Parathyroid adenoma (tissue), 2 donors: ENCODE results near the gene TRIM66.

ENCODE experiments used
- H2AFZ ChIP-seq: fragments of 300-600 bp; sonication (generic); one replicate; pipeline ENCODE4 v1.7.0; 2017; ENCODE audit warnings: antibody characterized with exemption, mild to moderate bottlenecking
- H3K27ac ChIP-seq: fragments of 300-600 bp; sonication (generic); one replicate; pipeline ENCODE4 v1.7.0; 2017
- H3K27me3 ChIP-seq: fragments of 300-600 bp; sonication (generic); one replicate; pipeline ENCODE4 v1.7.0; 2017; ENCODE audit warnings: low read length; ENCODE audit not compliant: control insufficient read depth, insufficient read depth
- H3K36me3 ChIP-seq: fragments of 300-600 bp; sonication (generic); one replicate; pipeline ENCODE4 v1.7.0; 2017; ENCODE audit warnings: low read length; ENCODE audit not compliant: control insufficient read depth, insufficient read depth
- H3K4me1 ChIP-seq: fragments of 300-600 bp; sonication (generic); one replicate; pipeline ENCODE4 v1.7.0; 2017; ENCODE audit warnings: control low read depth
- H3K4me2 ChIP-seq: fragments of 300-600 bp; sonication (generic); one replicate; pipeline ENCODE4 v1.7.0; 2017; ENCODE audit warnings: low read length
- H3K4me3 ChIP-seq: fragments of 300-600 bp; sonication (generic); one replicate; pipeline ENCODE4 v1.7.0; 2017; ENCODE audit warnings: low read depth, low read length
- H3K79me2 ChIP-seq: fragments of 300-600 bp; sonication (generic); one replicate; pipeline ENCODE4 v1.7.0; 2017; ENCODE audit warnings: control low read depth
- H3K9ac ChIP-seq: fragments of 300-600 bp; sonication (generic); one replicate; pipeline ENCODE4 v1.7.0; 2017; ENCODE audit warnings: mild to moderate bottlenecking
- H3K9me3 ChIP-seq: fragments of 300-600 bp; sonication (generic); one replicate; pipeline ENCODE4 v1.7.0; 2017; ENCODE audit warnings: low read length; ENCODE audit not compliant: control insufficient read depth
- TF ChIP-seq, protein P1 (sequence below): fragments of 300-600 bp; sonication (generic); IDR thresholded peaks from one replicate; pipeline ENCODE4 v1.7.0; 2017; ENCODE audit warnings: antibody characterized with exemption, mild to moderate bottlenecking
- donor health status: primary hyperparathyroidism.

Gene TRIM66

DNA sequence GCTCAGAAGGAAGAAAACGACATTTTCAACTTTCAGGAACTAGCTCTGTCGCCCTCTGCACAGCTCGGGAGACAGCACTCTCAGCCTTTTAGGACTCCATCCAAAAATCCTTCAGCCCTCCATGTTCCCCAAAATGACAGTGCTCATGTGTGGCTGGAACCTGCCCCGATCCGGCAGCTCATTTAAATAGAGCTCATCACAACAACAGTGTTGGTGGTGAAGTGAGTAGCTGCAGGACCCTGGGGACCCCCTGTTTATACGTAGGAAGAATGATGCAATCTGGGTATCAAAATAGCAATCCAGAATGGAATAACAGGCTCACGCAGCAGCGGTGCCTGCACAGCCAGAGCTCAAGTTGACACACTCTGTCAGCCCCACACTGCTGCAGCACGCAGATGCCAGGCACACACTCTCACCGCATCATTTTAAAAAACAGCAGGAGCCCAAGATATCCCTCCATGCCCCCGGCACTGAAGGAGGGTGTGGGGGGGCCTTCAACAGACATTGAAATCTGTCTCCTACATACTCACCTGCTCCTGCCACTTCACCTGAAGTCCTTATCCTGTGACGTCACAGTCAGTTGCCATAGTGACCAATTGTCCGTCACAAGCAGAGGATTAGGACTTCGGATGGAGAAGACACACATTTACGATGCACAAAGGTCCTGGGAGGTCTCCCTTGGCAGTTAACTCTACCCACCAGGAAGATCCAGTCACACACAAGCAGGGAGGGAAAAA is 24.0 kb downstream of the TRIM66 start:
- Histone ChIP-seq H3K9ac (no peak overlapping the region), H3K4me3 (no peak overlapping the region), H3K27ac (no peak overlapping the region), H3K4me1 (no peaks in the 10 kb centered on the region), H2AFZ (no peak overlapping the region), H3K36me3 (no peaks in the 10 kb centered on the region), H3K9me3 (no peaks in the 10 kb centered on the region), H3K79me2 (no peaks in the 10 kb centered on the region), H3K4me2 (no peak overlapping the region), H3K27me3 (no peaks in the 10 kb centered on the region)
- TF ChIP-seq, protein P1, sequence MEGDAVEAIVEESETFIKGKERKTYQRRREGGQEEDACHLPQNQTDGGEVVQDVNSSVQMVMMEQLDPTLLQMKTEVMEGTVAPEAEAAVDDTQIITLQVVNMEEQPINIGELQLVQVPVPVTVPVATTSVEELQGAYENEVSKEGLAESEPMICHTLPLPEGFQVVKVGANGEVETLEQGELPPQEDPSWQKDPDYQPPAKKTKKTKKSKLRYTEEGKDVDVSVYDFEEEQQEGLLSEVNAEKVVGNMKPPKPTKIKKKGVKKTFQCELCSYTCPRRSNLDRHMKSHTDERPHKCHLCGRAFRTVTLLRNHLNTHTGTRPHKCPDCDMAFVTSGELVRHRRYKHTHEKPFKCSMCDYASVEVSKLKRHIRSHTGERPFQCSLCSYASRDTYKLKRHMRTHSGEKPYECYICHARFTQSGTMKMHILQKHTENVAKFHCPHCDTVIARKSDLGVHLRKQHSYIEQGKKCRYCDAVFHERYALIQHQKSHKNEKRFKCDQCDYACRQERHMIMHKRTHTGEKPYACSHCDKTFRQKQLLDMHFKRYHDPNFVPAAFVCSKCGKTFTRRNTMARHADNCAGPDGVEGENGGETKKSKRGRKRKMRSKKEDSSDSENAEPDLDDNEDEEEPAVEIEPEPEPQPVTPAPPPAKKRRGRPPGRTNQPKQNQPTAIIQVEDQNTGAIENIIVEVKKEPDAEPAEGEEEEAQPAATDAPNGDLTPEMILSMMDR: no peak

DNA sequence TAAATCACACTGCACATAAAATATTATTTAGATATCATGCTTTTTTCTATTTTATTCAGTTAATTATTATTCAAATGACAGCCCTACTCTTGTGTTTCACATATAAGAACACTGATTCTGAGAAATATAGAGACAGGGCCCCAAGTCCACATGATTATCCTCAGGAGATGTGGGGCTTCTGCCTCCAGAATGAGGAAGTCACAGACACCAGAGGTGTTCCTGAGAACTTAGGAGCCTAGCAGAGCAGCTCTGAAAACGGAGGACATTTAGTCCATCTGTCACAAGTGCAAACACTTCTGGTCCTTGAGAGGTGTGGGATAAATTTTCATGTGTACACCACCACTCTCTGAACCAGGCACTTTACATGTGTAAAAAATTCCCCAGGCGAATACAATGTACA is 26.2 kb downstream of the TRIM66 start:
- Histone ChIP-seq H3K4me2 (no peak overlapping the region), H3K4me3 (no peak overlapping the region), H3K27ac (no peak overlapping the region), H3K9ac (no peak overlapping the region), H3K9me3 (no peaks in the 10 kb centered on the region), H3K36me3 (no peaks in the 10 kb centered on the region), H2AFZ (no peak overlapping the region), H3K4me1 (no peaks in the 10 kb centered on the region), H3K27me3 (no peaks in the 10 kb centered on the region), H3K79me2 (no peaks in the 10 kb centered on the region)
- TF ChIP-seq, protein P1: no peak

DNA sequence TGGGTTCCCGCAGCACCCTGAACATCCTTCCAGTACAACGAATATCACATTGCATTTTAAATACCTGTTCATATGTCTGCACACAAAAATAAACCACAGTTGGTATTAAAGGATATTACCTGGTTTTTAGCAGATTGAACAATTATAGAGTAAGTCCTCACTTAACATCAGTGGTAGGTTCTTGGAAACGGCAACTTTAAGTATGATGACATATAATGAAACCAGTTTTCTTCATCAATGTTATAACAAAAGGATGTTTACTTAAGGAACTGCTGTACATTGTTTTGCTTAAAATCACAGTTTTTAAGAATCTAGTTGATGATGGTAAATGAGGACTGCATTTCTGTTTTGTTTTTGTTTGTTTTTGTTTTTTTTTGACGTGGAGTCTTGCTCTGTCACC is 28.0 kb downstream of the TRIM66 start:
- H2AFZ ChIP-seq: no peak overlapping the region
- H3K4me2 ChIP-seq: no peak overlapping the region
- H3K4me1 ChIP-seq: no peaks in the 10 kb centered on the region
- no peaks in the 10 kb centered on the region for H3K27me3 ChIP-seq
- no peaks in the 10 kb centered on the region for H3K36me3 ChIP-seq
- no peaks in the 10 kb centered on the region for H3K9me3 ChIP-seq
- H3K79me2 ChIP-seq: no peaks in the 10 kb centered on the region
- TF ChIP-seq, protein P1: no peak
- H3K9ac ChIP-seq: no peak overlapping the region
- no peak overlapping the region for H3K27ac ChIP-seq
- H3K4me3 ChIP-seq: no peak overlapping the region

DNA sequence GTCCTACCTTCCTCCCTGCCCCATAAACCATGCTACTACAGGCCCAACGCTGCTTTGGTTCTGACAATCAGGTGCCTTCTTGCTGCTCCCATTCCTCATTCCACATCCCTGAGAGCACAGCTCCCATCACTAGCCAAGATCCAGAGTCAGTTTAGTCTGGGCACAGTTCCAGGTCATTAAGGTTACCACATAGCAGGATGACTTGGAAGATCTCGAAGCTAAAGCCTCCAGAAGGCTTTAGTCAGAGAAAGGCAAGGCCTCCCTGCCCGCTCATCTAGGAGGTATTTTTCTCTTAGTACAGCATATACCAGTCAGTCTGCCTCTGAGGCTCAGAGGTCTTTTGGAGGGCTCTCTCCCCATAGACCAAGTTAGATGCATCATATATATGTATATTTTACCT is 30.3 kb downstream of the TRIM66 start:
- Histone ChIP-seq H3K27me3 (no peaks in the 10 kb centered on the region), H3K9me3 (no peaks in the 10 kb centered on the region), H3K36me3 (no peaks in the 10 kb centered on the region), H3K79me2 (no peaks in the 10 kb centered on the region), H3K4me3 (no peak overlapping the region), H3K27ac (no peak overlapping the region), H3K9ac (no peak overlapping the region), H2AFZ (no peak overlapping the region), H3K4me2 (no peak overlapping the region), H3K4me1 (no peaks in the 10 kb centered on the region)
- TF ChIP-seq, protein P1: no peak

DNA sequence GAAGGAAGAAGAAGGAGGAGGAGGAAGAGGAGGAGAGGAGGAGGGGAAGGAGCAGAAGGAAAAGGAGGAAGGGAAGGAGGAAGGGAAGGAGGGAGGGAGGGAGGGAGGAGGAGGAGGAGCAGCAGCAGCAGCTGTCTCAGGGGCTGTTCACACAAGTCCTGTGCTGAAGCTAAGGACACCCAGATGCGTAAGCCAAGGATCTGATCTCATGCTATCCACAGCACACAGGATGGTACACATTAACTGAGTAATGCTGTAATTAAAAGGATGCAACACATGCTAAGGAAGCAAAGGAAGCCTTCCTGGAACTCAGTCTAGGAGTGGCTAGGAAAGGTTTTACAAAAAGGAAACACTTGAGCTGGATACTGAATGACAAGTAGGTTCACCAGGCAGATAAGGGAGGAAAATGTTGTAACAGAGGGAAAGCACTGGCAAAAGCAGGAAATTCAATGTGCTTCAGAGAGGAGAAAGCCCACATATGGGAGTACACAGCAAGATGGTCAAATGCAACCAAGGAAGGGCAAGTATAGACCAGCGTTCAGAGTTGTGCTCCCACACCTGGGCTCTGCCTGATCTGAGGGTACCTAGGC is 32.0 kb downstream of the TRIM66 start:
- H3K27me3 ChIP-seq: no peaks in the 10 kb centered on the region
- no peaks in the 10 kb centered on the region for H3K4me1 ChIP-seq
- TF ChIP-seq, protein P1: no peak
- H3K79me2 ChIP-seq: no peaks in the 10 kb centered on the region
- H3K27ac ChIP-seq: no peak overlapping the region
- H3K9me3 ChIP-seq: no peaks in the 10 kb centered on the region
- no peak overlapping the region for H3K4me2 ChIP-seq
- no peak overlapping the region for H3K4me3 ChIP-seq
- no peak overlapping the region for H2AFZ ChIP-seq
- no peak overlapping the region for H3K9ac ChIP-seq
- no peaks in the 10 kb centered on the region for H3K36me3 ChIP-seq
